Measurements from ENCODE around the gene CNPY4.

- TF ChIP-seq REST (IDR thresholded peaks at IDR 0.05; ENCODE audit: insufficient replicate concordance, low read depth) (no peak), CTCF (IDR thresholded peaks at IDR 0.05; ENCODE audit: insufficient read depth, low read length) (no peak), SPI1 (IDR thresholded peaks at IDR 0.05; ENCODE audit: borderline replicate concordance, low read depth) (no peak)
These were observed 28.7 kb upstream of the CNPY4 start for GRCh38 chr7:100090527-100091410.
